IPS-20b (cell line): Measurements from ENCODE around the gene ODC1.

Experiments
- H3K27ac ChIP-seq: one replicate; pipeline ENCODE4 v1.5.1; 2013; ENCODE audit warnings: low read length
- H3K27me3 ChIP-seq: 2 replicates; pipeline ENCODE4 v1.6.1; 2013; ENCODE audit warnings: mild to moderate bottlenecking, low read length, inconsistent platforms; ENCODE audit not compliant: insufficient read depth
- H3K36me3 ChIP-seq: 2 replicates; pipeline ENCODE4 v1.6.1; 2013; ENCODE audit warnings: low read depth, mild to moderate bottlenecking, inconsistent platforms, low read length, moderate library complexity; ENCODE audit not compliant: insufficient read depth
- H3K4me1 ChIP-seq: 2 replicates; pipeline ENCODE4 v1.6.1; 2013; ENCODE audit warnings: mild to moderate bottlenecking, control low read depth, inconsistent platforms, low read length, moderate library complexity; ENCODE audit not compliant: insufficient read depth
- H3K4me3 ChIP-seq: 2 replicates; pipeline ENCODE4 v1.5.1; 2013; ENCODE audit warnings: mild to moderate bottlenecking, low read length, inconsistent platforms
- H3K9ac ChIP-seq: 2 replicates; pipeline ENCODE4 v1.6.1; 2013; ENCODE audit warnings: low read depth, mild to moderate bottlenecking, inconsistent platforms, low read length, moderate library complexity
- H3K9me3 ChIP-seq: 2 replicates; pipeline ENCODE4 v1.6.1; 2013; ENCODE audit warnings: mild to moderate bottlenecking, low read depth, low read length, inconsistent platforms; ENCODE audit not compliant: insufficient read depth

ODC1 gene

GRCh38 chr2:10439185-10439879, 8.8 kb downstream of the ODC1 start:
- no peak overlapping the region for H3K9ac ChIP-seq
- no peaks in the 10 kb centered on the region for H3K27me3 ChIP-seq
- H3K36me3 ChIP-seq = peaks cover 51% of the 10 kb centered on the region
- no peak overlapping the region for H3K4me3 ChIP-seq
- no peaks in the 10 kb centered on the region for H3K4me1 ChIP-seq
- H3K9me3 ChIP-seq = no peaks in the 10 kb centered on the region
- no peak overlapping the region for H3K27ac ChIP-seq

DNA sequence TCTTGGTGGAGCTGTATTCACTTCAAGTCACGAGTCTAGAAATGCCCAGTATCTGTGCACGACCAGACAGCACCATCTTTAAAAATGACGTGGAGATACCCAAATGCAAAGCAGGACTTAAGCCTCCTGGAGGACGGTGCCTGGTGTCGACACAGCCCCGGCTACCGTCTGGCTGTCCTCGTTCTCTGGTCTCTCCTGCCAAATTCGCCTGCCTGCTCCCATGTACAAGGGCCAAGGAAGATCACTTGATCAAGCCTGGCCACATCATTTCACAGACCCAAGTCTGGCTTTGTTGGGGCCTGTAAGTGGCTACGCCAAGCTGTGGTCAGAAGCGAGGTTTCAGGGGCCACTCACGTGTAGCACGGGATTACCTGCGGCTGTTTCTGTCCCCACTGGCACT, 9.4 kb downstream of the ODC1 start:
- Histone ChIP-seq H3K9ac (no peak overlapping the region), H3K4me3 (no peak overlapping the region), H3K27ac (no peak overlapping the region), H3K4me1 (no peaks in the 10 kb centered on the region), H3K9me3 (no peaks in the 10 kb centered on the region), H3K36me3 (peaks cover 44% of the 10 kb centered on the region), H3K27me3 (no peaks in the 10 kb centered on the region)

DNA sequence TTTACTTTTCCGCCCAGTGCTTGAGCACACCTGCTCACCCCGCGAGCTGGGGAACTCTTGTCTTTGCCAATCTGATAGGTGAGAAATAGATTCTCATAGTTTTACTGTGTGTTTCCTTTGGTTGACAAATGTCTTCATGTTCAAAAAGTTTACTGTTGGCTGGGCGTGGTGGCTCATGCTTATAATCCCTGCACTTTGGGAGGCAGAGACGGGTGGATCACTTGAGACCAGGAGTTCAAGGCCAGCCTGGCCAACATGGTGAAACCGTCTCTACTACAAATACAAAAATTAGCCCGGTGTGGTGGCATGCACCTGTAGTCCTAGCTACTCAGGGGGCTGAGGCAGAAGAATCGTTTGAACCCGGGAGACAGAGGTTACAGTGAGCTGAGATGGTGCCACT, 10.3 kb downstream of the ODC1 start:
- no peaks in the 10 kb centered on the region for H3K27me3 ChIP-seq
- H3K9me3 ChIP-seq = no peaks in the 10 kb centered on the region
- no peak overlapping the region for H3K4me3 ChIP-seq
- H3K4me1 ChIP-seq = no peaks in the 10 kb centered on the region
- H3K36me3 ChIP-seq = peaks cover 35% of the 10 kb centered on the region
- no peak overlapping the region for H3K27ac ChIP-seq
- no peak overlapping the region for H3K9ac ChIP-seq

GRCh38 chr2:10436583-10437110, 11.5 kb downstream of the ODC1 start:
- Histone ChIP-seq H3K36me3 (peaks cover 24% of the 10 kb centered on the region), H3K27me3 (no peaks in the 10 kb centered on the region), H3K4me3 (no peak overlapping the region), H3K9me3 (no peaks in the 10 kb centered on the region), H3K27ac (no peak overlapping the region), H3K4me1 (no peaks in the 10 kb centered on the region), H3K9ac (no peak overlapping the region)

- Histone ChIP-seq H3K36me3 (peaks cover 15% of the 10 kb centered on the region), H3K9ac (no peak overlapping the region), H3K27me3 (no peaks in the 10 kb centered on the region), H3K27ac (no peak overlapping the region), H3K4me3 (no peak overlapping the region), H3K4me1 (no peaks in the 10 kb centered on the region), H3K9me3 (no peaks in the 10 kb centered on the region)
Observed at GRCh38 chr2:10435820-10436204, 12.3 kb downstream of the ODC1 start.

DNA sequence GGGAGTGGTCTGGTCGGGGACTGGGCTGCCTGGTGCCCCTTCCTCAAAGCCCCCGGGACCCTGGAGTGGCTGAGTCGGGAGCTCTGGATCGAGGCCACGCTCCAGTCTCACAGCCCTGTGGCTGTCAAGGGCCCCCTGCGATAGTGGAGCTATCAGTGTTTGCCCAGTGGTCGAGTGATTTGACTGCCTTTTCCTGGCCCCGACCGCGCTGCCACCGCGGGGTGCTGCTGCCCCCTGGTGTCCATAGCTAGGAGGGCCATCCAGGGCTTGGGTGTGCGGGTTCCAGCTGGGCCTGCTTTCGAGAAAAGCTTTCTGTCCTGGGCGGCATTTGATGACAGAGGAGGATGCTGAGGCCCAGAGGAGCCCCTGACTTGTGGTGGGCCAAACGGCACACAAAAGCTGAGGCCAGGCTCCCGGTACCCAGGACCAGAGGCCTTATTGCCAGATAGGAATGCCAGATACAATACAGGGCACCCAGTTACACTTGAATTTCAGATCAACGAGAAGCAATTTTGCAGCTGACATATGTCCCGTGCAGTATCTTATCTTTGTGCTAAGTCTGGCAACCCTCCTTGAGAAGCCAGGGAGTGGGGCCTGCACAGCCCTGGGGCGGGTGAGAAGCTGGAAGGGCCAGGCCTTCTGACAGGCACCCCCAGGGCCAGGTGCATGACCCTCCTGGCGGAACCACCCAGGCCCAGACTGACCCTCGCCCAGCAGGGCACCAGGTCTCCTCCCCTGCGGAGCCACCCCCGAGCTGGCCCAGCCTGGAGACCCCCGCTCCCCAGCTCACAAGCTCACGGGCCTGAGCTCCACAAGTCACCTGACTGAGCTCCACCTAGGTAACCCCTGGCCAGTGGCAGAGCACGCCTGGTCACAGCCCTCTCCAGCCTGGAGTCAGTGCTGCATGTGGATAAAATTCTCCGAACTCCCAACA, 13.0 kb downstream of the ODC1 start:
- no peak overlapping the region for H3K4me3 ChIP-seq
- peaks cover 9% of the 10 kb centered on the region for H3K36me3 ChIP-seq
- H3K9me3 ChIP-seq = no peaks in the 10 kb centered on the region
- H3K27ac ChIP-seq = no peak overlapping the region
- H3K27me3 ChIP-seq = no peaks in the 10 kb centered on the region
- no peak overlapping the region for H3K9ac ChIP-seq
- H3K4me1 ChIP-seq = no peaks in the 10 kb centered on the region

DNA sequence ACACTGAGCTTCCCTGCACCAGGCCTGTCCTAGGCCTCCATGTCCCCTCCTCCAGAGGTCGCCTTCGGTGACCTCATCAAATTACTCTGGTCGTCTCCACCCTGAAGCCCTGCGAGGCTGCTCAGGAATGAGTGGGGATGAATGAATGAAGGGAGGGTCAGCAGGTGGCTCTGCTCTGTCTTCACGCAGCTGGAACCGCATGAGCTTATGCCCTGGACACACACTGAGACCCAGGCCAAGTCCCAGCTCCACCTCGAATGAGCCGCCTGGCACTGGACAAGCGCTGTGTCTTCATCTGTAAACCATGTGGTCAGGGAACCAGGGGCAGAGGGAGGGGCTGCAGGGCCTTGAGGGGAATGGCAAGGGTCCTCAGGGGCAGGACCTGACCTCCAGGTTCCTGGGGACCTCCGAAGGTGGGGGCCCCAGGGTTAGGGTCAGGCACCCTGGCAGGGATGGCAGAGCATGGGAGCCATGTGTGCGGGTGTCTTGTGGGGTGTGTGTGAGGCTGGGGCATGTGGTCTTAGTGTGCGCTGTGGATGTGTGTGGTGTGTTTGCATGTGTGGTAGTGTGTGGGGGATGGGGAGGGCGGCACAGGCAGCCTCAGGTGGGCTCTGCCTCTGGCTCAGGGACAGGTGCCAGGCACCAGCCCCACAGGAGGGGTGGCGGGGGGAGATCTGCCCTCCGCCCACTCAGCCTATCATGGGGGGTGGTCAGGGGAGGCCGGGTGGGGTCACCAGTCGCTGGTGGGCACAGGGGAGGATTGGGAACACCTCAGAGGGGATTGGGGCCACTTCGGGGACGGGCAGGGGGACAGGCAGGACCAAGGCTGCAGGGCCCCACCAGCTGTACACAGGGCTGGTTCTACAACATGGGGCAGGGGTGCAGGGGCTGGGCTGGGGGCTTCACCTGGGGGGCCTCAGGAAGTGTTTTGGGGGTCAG, 13.9 kb downstream of the ODC1 start:
- Histone ChIP-seq H3K9me3 (no peaks in the 10 kb centered on the region), H3K4me1 (no peaks in the 10 kb centered on the region), H3K27me3 (no peaks in the 10 kb centered on the region), H3K36me3 (no peaks in the 10 kb centered on the region), H3K4me3 (no peak overlapping the region), H3K27ac (no peak overlapping the region), H3K9ac (no peak overlapping the region)

- H3K9me3 ChIP-seq = no peaks in the 10 kb centered on the region
- H3K36me3 ChIP-seq = no peaks in the 10 kb centered on the region
Observed at GRCh38 chr2:10433264-10433946, 14.7 kb downstream of the ODC1 start.

GRCh38 chr2:10432311-10433181, 15.6 kb downstream of the ODC1 start:
- no peak overlapping the region for H3K27ac ChIP-seq
- no peaks in the 10 kb centered on the region for H3K4me1 ChIP-seq
- H3K4me3 ChIP-seq = no peak overlapping the region
- no peak overlapping the region for H3K9ac ChIP-seq
- H3K27me3 ChIP-seq = no peaks in the 10 kb centered on the region
- no peaks in the 10 kb centered on the region for H3K36me3 ChIP-seq
- no peaks in the 10 kb centered on the region for H3K9me3 ChIP-seq

More at GRCh38 chr2:10433264-10433946, 14.7 kb downstream of the ODC1 start:
- H3K4me1 ChIP-seq = no peaks in the 10 kb centered on the region
- no peak overlapping the region for H3K4me3 ChIP-seq
- no peaks in the 10 kb centered on the region for H3K27me3 ChIP-seq
- H3K27ac ChIP-seq = no peak overlapping the region
- no peak overlapping the region for H3K9ac ChIP-seq

- Histone ChIP-seq H3K36me3 (no peaks in the 10 kb centered on the region), H3K27me3 (no peaks in the 10 kb centered on the region), H3K9ac (no peak overlapping the region), H3K4me1 (no peaks in the 10 kb centered on the region), H3K27ac (no peak overlapping the region), H3K4me3 (no peak overlapping the region), H3K9me3 (no peaks in the 10 kb centered on the region)
Observed at GRCh38 chr2:10431797-10432196, 16.3 kb downstream of the ODC1 start.
